Lung (tissue), 12 donors: Measurements from ENCODE around the gene TEX22. TPM values are rescaled to one million over a fixed set of nuclear protein-coding genes. Genes with fewer than 3 reads are reported as not detected.

Experiments
- ATAC-seq: fragments of 200-7000 bp; cut with Tn5 transposase; one replicate; pipeline ENCODE4 v1.9.1; 2020; ENCODE audit warnings: moderate number of reproducible peaks; ENCODE audit not compliant: insufficient read depth, low FRiP score
- DNase-seq, 3 donors: peaks; one replicate each; pipeline ENCODE4 v3.0.0-alpha.2; 2013 to 2017
- H3K27ac ChIP-seq, 2 donors: one replicate each; pipeline ENCODE4 v1.5.1; 2013; ENCODE audit warnings: mild to moderate bottlenecking in 2 of 2, moderate library complexity in 2 of 2, control low read depth in 1 of 2, inconsistent platforms in 1 of 2, low read depth in 1 of 2, low read length in 1 of 2
- H3K27me3 ChIP-seq, 3 donors: one replicate each; pipeline ENCODE4 v1.5.1; 2013; ENCODE audit warnings: low read length in 2 of 3; ENCODE audit not compliant: control insufficient read depth in 3 of 3, insufficient read depth in 3 of 3
- H3K36me3 ChIP-seq, 4 donors: one replicate each; pipeline ENCODE4 v1.5.1; 2013; ENCODE audit warnings: low read length in 4 of 4, mild to moderate bottlenecking in 1 of 4, moderate library complexity in 1 of 4; ENCODE audit not compliant: control insufficient read depth in 4 of 4, insufficient read depth in 4 of 4
- H3K4me1 ChIP-seq, 5 donors: one replicate each; pipeline ENCODE4 v1.5.1; 2013; ENCODE audit warnings: low read length in 5 of 5, mild to moderate bottlenecking in 2 of 5, moderate library complexity in 1 of 5; ENCODE audit not compliant: control insufficient read depth in 5 of 5, insufficient read depth in 5 of 5
- H3K4me3 ChIP-seq: one replicate; pipeline ENCODE4 v1.5.1; 2013; ENCODE audit warnings: mild to moderate bottlenecking, control low read depth, moderate library complexity
- H3K9ac ChIP-seq, 2 donors: one replicate each; pipeline ENCODE4 v1.5.1; 2013; ENCODE audit warnings: low read length in 2 of 2, control low read depth in 1 of 2; ENCODE audit not compliant: insufficient read depth in 1 of 2
- H3K9me3 ChIP-seq, 4 donors: one replicate each; pipeline ENCODE4 v1.5.1; 2013; ENCODE audit warnings: low read length in 3 of 4, mild to moderate bottlenecking in 1 of 4, moderate library complexity in 1 of 4; ENCODE audit not compliant: control insufficient read depth in 4 of 4, insufficient read depth in 3 of 4
- CTCF ChIP-seq: IDR thresholded peaks from 2 replicates; pipeline ENCODE4 v1.5.1; 2012; ENCODE audit warnings: mild to moderate bottlenecking; ENCODE audit errors: control extremely low read depth, extremely low read depth
- WGBS, 2 donors: extraction: QIAGEN DNeasy Blood & Tissue Kit; methylation state at CpG; one replicate each; pipeline ENCODE4 v1.1.7; 2013; 5-methylcytosine and 5-hydroxymethylcytosine counted together
- polyA plus RNA-seq, 2 donors: library from polyadenylated mRNA; stranded (reverse); fragments of 200-250 nt; gene quantifications; one replicate each; pipeline ENCODE4 v1.2.1, GENCODE V29; 2013
- total RNA-seq, 2 donors: library from RNA; depleted of rRNA in 1 of 2; stranded (reverse); fragments of >200 nt in 1 of 2; gene quantifications; one replicate each; pipeline ENCODE4 v1.2.1, GENCODE V29; 2014 to 2021
- donor health status: control.
- donor health status: control.
- donor health status: Bipolar disorder and iron deficiency.
- donor health status: healthy.
- donor health status: DM: yes; HTN: yes; CAD: no.

Gene TEX22
- total and polyA plus RNA-seq, 4 donors: 0.17 to 2.1 (median 0.29) TPM

DNA sequence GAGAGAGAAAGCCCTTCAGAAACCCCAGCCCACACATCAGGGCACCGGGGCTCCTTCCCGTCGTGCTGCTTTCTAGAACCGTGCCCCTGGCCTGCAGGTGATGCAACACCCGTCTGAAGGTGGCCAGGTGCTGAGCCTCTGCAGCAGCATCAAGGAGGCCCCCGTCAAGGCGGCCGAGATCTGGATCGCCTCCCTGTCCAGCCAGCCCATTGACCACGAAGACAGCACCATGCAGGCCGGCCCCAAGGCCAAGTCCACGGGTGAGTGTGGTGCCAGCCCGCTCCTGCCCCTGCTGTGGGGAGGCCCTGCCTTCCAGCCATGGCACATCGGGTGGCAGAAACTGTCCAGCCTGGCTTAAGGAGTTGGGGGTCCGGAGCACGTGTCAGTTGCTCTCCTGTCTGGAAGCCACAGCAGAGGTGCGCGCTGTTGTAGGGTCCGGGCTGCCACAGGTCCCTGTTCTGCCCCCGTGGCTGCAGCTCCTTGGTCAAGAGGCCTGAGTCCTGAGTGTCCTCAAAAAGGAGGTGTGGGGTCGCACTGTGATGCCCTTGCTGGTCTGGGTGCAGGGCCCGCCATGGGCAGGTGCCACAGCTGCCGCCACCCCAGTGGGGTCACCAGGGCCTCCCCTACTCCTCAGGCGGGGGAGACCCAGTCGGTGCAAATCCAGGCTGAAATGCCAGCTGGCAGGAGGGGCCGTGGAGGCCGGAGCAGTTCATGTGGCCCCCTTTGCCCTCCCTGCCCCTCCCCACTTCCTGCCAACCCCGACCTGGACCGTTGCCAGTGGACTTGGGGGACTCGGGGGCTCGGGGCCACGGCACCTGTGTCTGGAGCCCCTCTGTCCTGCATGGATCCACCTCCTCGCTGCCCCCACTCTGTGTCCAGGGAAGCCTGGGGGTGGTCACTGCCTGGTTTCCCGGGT is 31.0 kb upstream of the TEX22 start:
- Histone ChIP-seq H3K9me3 (no peaks in the 10 kb centered on the region), H3K27me3 (no peaks in the 10 kb centered on the region), H3K9ac (no peak overlapping the region), H3K27ac (no peak overlapping the region), H3K4me3 (no peak overlapping the region), H3K4me1 (peaks cover 0 to 6% (median 0%) of the 10 kb centered on the region in 5 donors), H3K36me3 (peaks cover 0 to 28% (median 7%) of the 10 kb centered on the region in 4 donors)
- ATAC-seq: no peak
- no peak for TF ChIP-seq CTCF
- 91 to 95% methylated on average over 34 of the region's 34 CpGs for WGBS, 2 donors
- DNase-seq: no peak

DNA sequence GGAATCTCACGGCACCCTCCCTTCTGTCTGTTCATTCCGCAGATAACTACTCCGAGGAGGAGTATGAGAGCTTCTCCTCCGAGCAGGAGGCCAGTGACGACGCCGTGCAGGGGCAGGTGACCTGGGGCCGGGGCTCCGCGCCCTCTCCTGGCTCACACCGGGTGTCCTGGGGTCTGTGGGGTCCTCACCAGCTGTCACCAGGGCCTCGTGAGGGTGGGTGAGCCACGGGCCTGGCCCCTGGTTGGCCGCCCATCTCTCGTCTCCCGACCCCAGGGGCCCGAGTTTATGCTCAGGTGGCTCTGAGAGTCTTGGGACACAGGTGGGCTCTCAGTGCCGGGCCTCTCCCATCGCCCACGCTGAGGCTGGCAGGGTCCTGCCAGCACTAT is 30.3 kb upstream of the TEX22 start:
- Histone ChIP-seq H3K9ac (no peak overlapping the region), H3K4me3 (no peak overlapping the region), H3K4me1 (peaks cover 0 to 6% (median 0%) of the 10 kb centered on the region in 5 donors), H3K27me3 (no peaks in the 10 kb centered on the region), H3K27ac (no peak overlapping the region), H3K9me3 (no peaks in the 10 kb centered on the region), H3K36me3 (peaks cover 0 to 28% (median 7%) of the 10 kb centered on the region in 4 donors)
- TF ChIP-seq CTCF: no peak
- WGBS, 2 donors: 96 to 98% methylated on average over 17 to 20 of the region's 20 CpGs
- DNase-seq (no peak), ATAC-seq (no peak)

DNA sequence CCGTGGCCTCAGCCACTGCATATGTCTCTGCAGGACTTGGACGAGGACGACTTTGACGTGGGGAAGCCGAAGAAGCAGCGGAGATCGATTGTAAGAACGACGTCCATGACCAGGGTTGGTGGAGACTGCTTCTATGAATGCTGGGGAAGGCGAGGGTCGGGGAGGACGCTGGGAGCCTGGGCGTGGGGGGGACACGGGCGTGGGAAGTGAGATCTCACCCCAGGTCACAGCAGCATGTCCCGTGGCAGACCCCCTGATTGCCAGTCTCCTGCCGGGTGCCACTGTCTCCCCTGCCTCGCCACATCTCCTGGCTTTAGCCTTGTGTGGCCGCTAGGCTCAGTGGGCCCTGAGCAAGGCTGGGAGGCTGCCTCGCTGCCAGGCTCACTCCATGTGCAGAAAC is 29.9 kb upstream of the TEX22 start:
- Histone ChIP-seq H3K27ac (no peak overlapping the region), H3K9ac (no peak overlapping the region), H3K9me3 (no peaks in the 10 kb centered on the region), H3K27me3 (no peaks in the 10 kb centered on the region), H3K4me3 (no peak overlapping the region), H3K4me1 (peaks cover 0 to 6% (median 0%) of the 10 kb centered on the region in 5 donors), H3K36me3 (peaks cover 0 to 28% (median 8%) of the 10 kb centered on the region in 4 donors)
- WGBS, 2 donors: 96 to 97% methylated on average over 20 of the region's 20 CpGs
- no peak for TF ChIP-seq CTCF
- DNase-seq: no peak
- no peak for ATAC-seq
